Measurements from ENCODE around the gene AKIP1. TPM values are rescaled to one million over a fixed set of nuclear protein-coding genes. Genes with fewer than 3 reads are reported as not detected.
A peak's percentile ranks its signal among the peaks of the same experiment; 100 is the strongest.

AKIP1 gene
- 10 to 100 TPM; 31.8 to 34.7 TPM for total RNA-seq

GRCh38 chr11:8911029-8911823 lies at the start of gene AKIP1:
TSS of gene AKIP1 (plus strand) at chr11:8911189. CDS start at chr11:8911450, 261 bp downstream.
- H3K4me3 ChIP-seq = peak within 1 kb of the TSS; percentile 85 to 92
- TF ChIP-seq CTCF (IDR thresholded peaks at IDR 0.05) = no peak
- H3K9me3 ChIP-seq = no peaks in the 10 kb centered on the region
- peaks cover 0 to 40% of the 10 kb centered on the region in 2 donors for H3K4me1 ChIP-seq
- peak; percentile 94 for DNase-seq (ENCODE audit: low spot score)
- peak within 1 kb of the TSS; percentile 93 to 97 for H3K27ac ChIP-seq
- no peaks in the 10 kb centered on the region for H3K27me3 ChIP-seq
- H3K36me3 ChIP-seq = no peaks in the 10 kb centered on the region

- H3K4me3 ChIP-seq = no peak overlapping the region
- H3K27me3 ChIP-seq = no peaks in the 10 kb centered on the region
- H3K9me3 ChIP-seq = no peaks in the 10 kb centered on the region
- H3K36me3 ChIP-seq = no peaks in the 10 kb centered on the region
- TF ChIP-seq CTCF (IDR thresholded peaks at IDR 0.05) = no peak
- H3K27ac ChIP-seq = peak overlapping the region in 1 of 2 donors; percentile 22
- DNase-seq (ENCODE audit: low spot score) = no peak
- peaks cover 0 to 4% of the 10 kb centered on the region in 2 donors for H3K4me1 ChIP-seq
Observed at GRCh38 chr11:8863838-8864237, 47.2 kb upstream of the AKIP1 start.

- Histone ChIP-seq H3K27ac (no peak overlapping the region), H3K4me3 (no peak overlapping the region), H3K9me3 (no peaks in the 10 kb centered on the region), H3K36me3 (no peaks in the 10 kb centered on the region), H3K4me1 (peaks cover 0 to 11% of the 10 kb centered on the region in 2 donors), H3K27me3 (no peaks in the 10 kb centered on the region)
- TF ChIP-seq CTCF (IDR thresholded peaks at IDR 0.05) = no peak
- DNase-seq (ENCODE audit: low spot score) = no peak
Observed at GRCh38 chr11:8865304-8865703, 45.7 kb upstream of the AKIP1 start.

GRCh38 chr11:8867035-8867434 lies 44.0 kb upstream of the AKIP1 start:
- no peaks in the 10 kb centered on the region for H3K36me3 ChIP-seq
- no peak for TF ChIP-seq CTCF (IDR thresholded peaks at IDR 0.05)
- no peaks in the 10 kb centered on the region for H3K9me3 ChIP-seq
- no peak for DNase-seq (ENCODE audit: low spot score)
- peak overlapping the region in 1 of 2 donors; percentile 7 for H3K27ac ChIP-seq
- H3K4me3 ChIP-seq = no peak overlapping the region
- no peaks in the 10 kb centered on the region for H3K27me3 ChIP-seq
- H3K4me1 ChIP-seq = peaks cover 0 to 18% of the 10 kb centered on the region in 2 donors

- peaks cover 0 to 19% of the 10 kb centered on the region in 2 donors for H3K4me1 ChIP-seq
- no peaks in the 10 kb centered on the region for H3K27me3 ChIP-seq
- no peaks in the 10 kb centered on the region for H3K36me3 ChIP-seq
- no peaks in the 10 kb centered on the region for H3K9me3 ChIP-seq
- no peak for TF ChIP-seq CTCF (IDR thresholded peaks at IDR 0.05)
- no peak overlapping the region for H3K4me3 ChIP-seq
- H3K27ac ChIP-seq = no peak overlapping the region
- no peak for DNase-seq (ENCODE audit: low spot score)
Observed at GRCh38 chr11:8867931-8868631, 42.9 kb upstream of the AKIP1 start.
